T1000 (cell line): Measurements from ENCODE around the gene SNRNP40.

Source experiments
- DNase-seq: peaks from one replicate; lab custom pipeline; 2025; ENCODE audit warnings: mixed read lengths; lab: John Stamatoyannopoulos, UW

The SNRNP40 gene

GRCh38 chr1:31230378-31230777 is 66.2 kb downstream of the SNRNP40 start:
- no peak for DNase-seq

DNA sequence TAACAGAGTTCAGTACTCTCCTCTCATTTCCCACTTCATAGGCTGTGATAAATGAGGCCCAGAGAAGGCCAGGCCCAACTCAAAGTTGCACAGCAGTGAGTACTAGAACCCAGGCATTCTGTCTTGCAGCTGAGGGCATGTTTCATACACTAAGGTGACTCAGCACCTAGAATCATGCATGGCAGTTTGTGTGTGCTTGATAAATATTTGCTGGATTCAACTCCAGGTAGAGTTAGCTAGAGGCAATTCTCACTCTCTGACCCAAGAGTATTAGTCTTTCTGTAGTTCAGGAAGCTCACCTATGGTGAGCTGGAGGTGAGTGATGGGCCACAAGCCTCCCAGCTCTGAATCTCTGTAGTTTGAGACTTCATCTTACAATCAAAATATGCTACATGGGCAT is 67.6 kb downstream of the SNRNP40 start:
- DNase-seq = no peak

DNA sequence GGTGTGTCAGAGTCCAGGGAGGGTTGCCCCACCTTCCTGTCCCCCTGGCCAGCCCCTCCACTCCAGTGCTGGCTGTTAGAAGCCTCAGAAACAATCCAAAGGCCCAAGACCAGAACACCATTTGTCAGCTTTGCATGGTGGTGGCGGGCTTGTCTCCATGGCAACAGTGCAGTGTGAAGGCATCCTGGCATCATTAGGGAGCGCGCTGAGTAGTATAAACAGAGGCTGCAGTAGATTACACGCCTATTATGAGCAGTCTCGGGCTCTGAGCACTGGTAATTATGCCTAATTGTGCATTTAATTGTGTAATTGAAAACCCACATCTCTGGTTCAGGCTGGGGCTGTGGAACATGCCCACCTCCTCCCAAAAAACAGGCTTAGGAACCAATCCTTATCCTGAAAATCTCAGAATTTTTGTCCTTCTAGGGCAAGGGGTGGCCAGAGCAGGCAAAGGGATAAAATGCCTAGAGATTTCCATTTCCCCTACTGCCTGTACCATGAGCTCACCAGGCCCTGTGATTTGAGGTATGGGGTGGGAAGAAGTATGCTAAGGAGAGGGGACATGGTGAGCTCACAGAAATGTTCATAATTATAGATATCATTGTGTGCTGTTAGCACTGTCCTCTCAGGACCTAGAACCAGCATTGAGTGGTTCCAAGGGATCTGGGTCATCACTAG is 68.6 kb downstream of the SNRNP40 start:
- no peak for DNase-seq

- no peak for DNase-seq
Measured at GRCh38 chr1:31224068-31224467, 72.5 kb downstream of the SNRNP40 start.

DNA sequence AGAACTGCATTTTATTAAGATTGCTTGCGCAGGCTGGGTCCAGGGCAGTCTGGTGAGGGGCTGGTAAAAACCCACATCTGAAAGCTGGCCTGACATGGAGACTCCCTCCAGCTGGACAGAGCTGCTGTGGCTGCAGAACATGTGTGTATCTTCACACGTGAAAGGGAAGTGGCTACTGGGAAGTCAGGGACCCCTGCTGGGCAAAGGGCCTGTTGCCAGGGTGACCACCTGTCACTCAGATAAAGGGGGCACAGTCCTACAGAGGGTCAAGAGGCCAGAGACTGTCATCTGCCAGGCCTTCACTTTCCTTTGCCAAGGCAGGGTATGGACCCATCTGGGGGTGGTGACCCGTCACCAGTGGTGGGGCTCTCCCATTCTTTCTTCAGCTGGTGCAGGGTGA is 74.4 kb downstream of the SNRNP40 start:
- no peak for DNase-seq

GRCh38 chr1:31221072-31221471 is 75.5 kb downstream of the SNRNP40 start:
- no peak for DNase-seq

DNA sequence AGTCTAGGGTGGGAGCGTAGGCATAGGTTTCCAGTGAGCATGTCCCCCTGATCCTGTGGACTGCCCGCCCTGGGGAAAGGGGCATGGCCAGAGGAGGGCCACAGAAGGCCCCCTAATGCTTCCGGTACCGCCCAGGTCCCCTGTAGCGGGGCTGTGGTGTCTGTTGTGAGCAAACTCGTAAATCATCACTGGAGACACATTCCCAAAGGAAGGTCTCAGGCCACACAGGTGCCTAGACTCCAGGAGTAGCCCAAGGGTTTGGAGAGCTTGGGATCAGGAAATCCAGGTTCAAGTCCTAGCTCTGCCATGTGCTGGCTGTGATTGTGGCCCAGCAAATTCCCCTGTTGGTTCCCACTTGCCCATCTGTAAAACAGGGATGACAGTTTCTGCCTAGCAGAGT is 77.1 kb downstream of the SNRNP40 start:
- no peak for DNase-seq

GRCh38 chr1:31218705-31219104 is 77.9 kb downstream of the SNRNP40 start:
- DNase-seq = no peak

DNA sequence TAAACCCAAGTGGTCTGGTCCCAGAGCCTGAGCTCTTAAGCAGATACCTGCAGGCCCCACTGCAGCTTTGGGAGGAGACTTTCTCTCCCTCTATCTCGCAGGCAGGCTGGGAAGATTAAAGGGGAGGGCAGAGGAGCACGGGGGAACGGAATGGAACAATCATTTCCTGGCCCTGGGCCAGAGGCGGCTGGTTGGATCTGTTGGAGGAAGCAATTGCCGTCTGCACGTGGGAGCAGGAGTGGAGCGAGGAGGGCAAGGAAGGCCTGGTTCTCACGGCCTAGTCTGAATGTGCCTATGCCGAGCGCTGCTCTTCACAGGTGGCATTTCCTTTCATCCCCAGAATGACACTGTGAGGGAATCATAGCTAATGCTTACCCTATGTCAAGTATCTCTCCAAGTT is 80.6 kb downstream of the SNRNP40 start:
- DNase-seq = no peak

GRCh38 chr1:31215065-31215570 is 81.5 kb downstream of the SNRNP40 start:
- no peak for DNase-seq

DNA sequence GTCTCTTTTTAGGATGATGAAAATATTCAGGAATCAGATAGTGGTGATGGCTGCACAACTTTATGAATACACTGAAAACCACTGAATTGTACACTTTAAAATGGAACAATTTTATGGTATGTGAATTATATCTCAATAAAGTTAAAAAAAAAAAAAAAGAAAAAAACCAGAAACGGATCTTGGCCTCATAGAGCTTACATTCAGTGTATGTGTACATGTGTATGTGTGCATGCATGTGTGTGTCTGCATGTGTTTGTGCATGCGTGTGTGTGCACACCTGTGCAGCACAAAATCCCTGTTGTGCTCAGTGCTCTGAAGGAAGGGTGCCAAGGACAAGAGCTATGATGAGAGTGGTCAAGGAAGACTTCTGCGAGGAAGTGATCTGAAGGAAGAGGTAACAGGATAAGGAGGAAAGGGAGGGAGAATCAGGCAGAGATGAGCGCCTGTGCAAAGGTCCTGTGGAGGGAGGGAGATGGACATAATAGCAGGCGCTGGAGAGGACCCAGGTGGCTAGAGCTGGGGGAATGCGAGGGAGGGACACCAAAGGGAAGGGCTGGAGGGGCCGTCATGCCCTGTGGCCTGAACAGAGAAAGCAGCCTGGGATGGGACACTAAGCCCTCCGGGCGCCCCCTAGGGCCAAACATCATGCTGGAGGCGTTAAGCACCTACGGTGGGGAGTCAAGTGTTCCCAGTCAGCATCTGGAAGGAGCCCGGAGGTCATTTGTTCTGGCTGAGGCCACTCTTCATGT is 82.1 kb downstream of the SNRNP40 start:
- no peak for DNase-seq
